CD4-positive, alpha-beta memory T cell (primary cell): ENCODE measurements around the gene THRA. TPM values are rescaled to one million over a fixed set of nuclear protein-coding genes. Genes with fewer than 3 reads are reported as not detected.
"Not testable (repeated sequence)": the region's sequence is repeated elsewhere in the genome, so short reads cannot be mapped to it uniquely, and the experiment has no call there.

Experiments
- CTCF ChIA-PET: fragments of 350-600 bp; sonication (Branson Sonifier 250); formaldehyde crosslinking; loops from one replicate; lab custom pipeline; 2021; ENCODE audit warnings: inconsistent platforms; ENCODE audit not compliant: partially characterized antibody; lab: Charles Lee
- POLR2A ChIA-PET: fragments of 350-600 bp; sonication (Branson Sonifier 250); formaldehyde crosslinking; loops from one replicate; lab custom pipeline; 2021; ENCODE audit not compliant: partially characterized antibody; lab: Charles Lee
- DNase-seq, 5 donors: peaks; one replicate each; pipeline versions ENCODE4 v3.0.0 to v3.0.0-alpha.2; 2020 to 2022; ENCODE audit warnings: mixed read lengths in 1 of 5
- H3K27ac ChIP-seq: one replicate; pipeline ENCODE4 v1.7.0; 2013; ENCODE audit warnings: low read depth, low read length
- H3K27me3 ChIP-seq: 2 replicates; pipeline ENCODE4 v1.7.0; 2013; ENCODE audit warnings: mild to moderate bottlenecking, low read length, moderate library complexity; ENCODE audit not compliant: insufficient read depth
- H3K36me3 ChIP-seq: 2 replicates; pipeline ENCODE4 v1.7.0; 2013; ENCODE audit warnings: mild to moderate bottlenecking, low read length, moderate library complexity; ENCODE audit not compliant: insufficient read depth
- H3K4me1 ChIP-seq: 2 replicates; pipeline ENCODE4 v1.7.0; 2013; ENCODE audit warnings: mild to moderate bottlenecking, low read length, moderate library complexity; ENCODE audit not compliant: insufficient read depth
- H3K4me3 ChIP-seq, 2 donors: one replicate each; pipeline ENCODE4 v1.7.0; 2013; ENCODE audit warnings: low read length in 2 of 2, mild to moderate bottlenecking in 1 of 2
- H3K9me3 ChIP-seq, 2 donors: one replicate each; pipeline ENCODE4 v1.7.0; 2013; ENCODE audit warnings: low read length in 2 of 2, control low read depth in 1 of 2; ENCODE audit not compliant: control insufficient read depth in 1 of 2
- H3K27ac Mint-ChIP-seq, 7 donors: one replicate each; pipeline ENCODE4 v1.8.0; 2020 to 2021; ENCODE audit warnings: mixed read lengths in 7 of 7, mild to moderate bottlenecking in 6 of 7, inconsistent platforms in 3 of 7, moderate library complexity in 3 of 7
- H3K27me3 Mint-ChIP-seq, 2 donors: one replicate each; pipeline ENCODE4 v1.8.0; 2020 to 2021; ENCODE audit warnings: mixed read lengths in 2 of 2
- H3K36me3 Mint-ChIP-seq, 2 donors: one replicate each; pipeline ENCODE4 v1.8.0; 2020 to 2021; ENCODE audit warnings: mixed read lengths in 2 of 2, inconsistent platforms in 1 of 2, mild to moderate bottlenecking in 1 of 2
- H3K4me1 Mint-ChIP-seq, 4 donors: one replicate each; pipeline ENCODE4 v1.8.0; 2020 to 2021; ENCODE audit warnings: mixed read lengths in 4 of 4, mild to moderate bottlenecking in 1 of 4
- H3K4me3 Mint-ChIP-seq, 8 donors: one replicate each; pipeline ENCODE4 v1.8.0; 2020 to 2021; ENCODE audit warnings: mixed read lengths in 8 of 8, mild to moderate bottlenecking in 7 of 8, moderate library complexity in 6 of 8, inconsistent platforms in 3 of 8
- H3K9me3 Mint-ChIP-seq, 8 donors: one replicate each; pipeline ENCODE4 v1.8.0; 2020 to 2021; ENCODE audit warnings: mixed read lengths in 8 of 8, mild to moderate bottlenecking in 5 of 8, inconsistent platforms in 3 of 8, moderate library complexity in 1 of 8
- intact Hi-C: fragments of 100-400 bp; cut with micrococcal nuclease; formaldehyde crosslinking; loops from one replicate; pipeline ENCODE4 v1.15.1; 2023
- polyA plus RNA-seq, 2 donors: library from polyadenylated mRNA; unstranded; fragments of 300-500 nt; fragmentation: Illumina TruSeq; gene quantifications; one replicate each; pipeline ENCODE4 v1.2.3, GENCODE V29; 2021
- total RNA-seq, 2 experiments: library from RNA; stranded (reverse); gene quantifications; one replicate each; pipeline ENCODE4 v1.2.3, GENCODE V29; 2021

THRA gene
- total and polyA plus RNA-seq, 4 experiments from 2014 or later, result 5.8 to 41.3 (median 23.9) TPM

GRCh38 chr17:40129498-40129897 lies 66.7 kb downstream of the THRA start:
- CTCF ChIA-PET, result no interaction called here
- no peaks in the 10 kb centered on the region for H3K27me3 Mint-ChIP-seq
- no peaks in the 10 kb centered on the region for H3K9me3 ChIP-seq
- peaks cover 47% of the 10 kb centered on the region for H3K36me3 ChIP-seq
- no peaks in the 10 kb centered on the region for H3K9me3 Mint-ChIP-seq
- peaks cover 11% of the 10 kb centered on the region for H3K4me1 ChIP-seq
- DNase-seq, result no peak
- POLR2A ChIA-PET, result interaction anchor here (0.6 to 14.4 kb wide), 4 partner anchors 9 to 399 kb away, joined by 3 to 178 read pairs (median 3); partner anchors contain the start of genes CASC3 and MIEN1
- intact Hi-C loops, result no loop called here
- no peak overlapping the region for H3K27ac ChIP-seq
- peaks cover 51 to 72% of the 10 kb centered on the region in 2 donors for H3K36me3 Mint-ChIP-seq
- H3K4me3 Mint-ChIP-seq, result peak overlapping the region in 1 of 8 donors; percentile 18
- no peaks in the 10 kb centered on the region for H3K27me3 ChIP-seq
- peak overlapping the region in 5 of 7 donors; percentile 52 to 65 (median 61) for H3K27ac Mint-ChIP-seq
- H3K4me1 Mint-ChIP-seq, result peaks cover 11 to 18% (median 14%) of the 10 kb centered on the region in 4 donors
- H3K4me3 ChIP-seq, result no peak overlapping the region

- POLR2A ChIA-PET, result interaction anchor here (0.5 to 14.4 kb wide), 3 partner anchors 8 to 18 kb away, joined by 3 to 178 read pairs (median 5); partner anchors contain the start of gene CASC3
- H3K9me3 ChIP-seq, result no peaks in the 10 kb centered on the region
- Mint-ChIP-seq H3K4me1 (peaks cover 7 to 17% (median 11%) of the 10 kb centered on the region in 4 donors), H3K9me3 (no peaks in the 10 kb centered on the region), H3K4me3 (no peak overlapping the region), H3K27me3 (no peaks in the 10 kb centered on the region), H3K36me3 (peaks cover 61 to 80% of the 10 kb centered on the region in 2 donors), H3K27ac (peak overlapping the region; percentile 38 to 89 (median 57))
- no peak for DNase-seq
- peaks cover 2% of the 10 kb centered on the region for H3K4me1 ChIP-seq
- H3K27ac ChIP-seq, result no peak overlapping the region
- peaks cover 57% of the 10 kb centered on the region for H3K36me3 ChIP-seq
- no peak overlapping the region for H3K4me3 ChIP-seq
- intact Hi-C loops, result no loop called here
- CTCF ChIA-PET, result interaction anchor here (1.3 kb wide), 1 partner anchor 17 kb away, joined by 4 read pairs; no protein-coding TSS in a partner anchor
- H3K27me3 ChIP-seq, result no peaks in the 10 kb centered on the region
These were observed 67.7 kb downstream of the THRA start for GRCh38 chr17:40130352-40131042.

GRCh38 chr17:40134184-40134583 lies 71.4 kb downstream of the THRA start:
- Mint-ChIP-seq H3K27me3 (no peaks in the 10 kb centered on the region), H3K9me3 (no peaks in the 10 kb centered on the region), H3K27ac (peak overlapping the region in 6 of 7 donors; percentile 15 to 90 (median 70)), H3K4me1 (peaks cover 5 to 18% (median 9%) of the 10 kb centered on the region in 4 donors), H3K36me3 (peaks cover 55 to 76% of the 10 kb centered on the region in 2 donors), H3K4me3 (no peak overlapping the region)
- ChIA-PET POLR2A (interaction anchor here (1.0 to 3.9 kb wide), 4 partner anchors 11 to 23 kb away, joined by 3 to 34 read pairs (median 4); partner anchors contain the start of gene MSL1), CTCF (interaction anchor here (0.8 to 2.3 kb wide), 6 partner anchors 9 to 59 kb away, joined by 3 to 9 read pairs (median 3); no protein-coding TSS in a partner anchor)
- Histone ChIP-seq H3K36me3 (peaks cover 57% of the 10 kb centered on the region), H3K9me3 (no peaks in the 10 kb centered on the region), H3K4me3 (no peak overlapping the region), H3K27ac (no peak overlapping the region), H3K27me3 (no peaks in the 10 kb centered on the region), H3K4me1 (peaks cover 6% of the 10 kb centered on the region)
- intact Hi-C loops, result no loop called here
- DNase-seq, result no peak

- intact Hi-C loops, result no loop called here
- no peak overlapping the region for H3K4me3 Mint-ChIP-seq
- no peak for DNase-seq
- peak overlapping the region in 6 of 7 donors; percentile 58 to 76 (median 72) for H3K27ac Mint-ChIP-seq
- H3K9me3 ChIP-seq, result no peaks in the 10 kb centered on the region
- H3K36me3 Mint-ChIP-seq, result peaks cover 43 to 72% of the 10 kb centered on the region in 2 donors
- peaks cover 0 to 7% (median 1%) of the 10 kb centered on the region in 8 donors for H3K9me3 Mint-ChIP-seq
- peaks cover 12 to 34% (median 17%) of the 10 kb centered on the region in 4 donors for H3K4me1 Mint-ChIP-seq
- H3K27me3 ChIP-seq, result no peaks in the 10 kb centered on the region
- peaks cover 13% of the 10 kb centered on the region for H3K4me1 ChIP-seq
- peaks cover 41% of the 10 kb centered on the region for H3K36me3 ChIP-seq
- ChIA-PET CTCF (interaction anchor here (2.0 kb wide), 1 partner anchor 22 kb away, joined by 9 read pairs; no protein-coding TSS in a partner anchor), POLR2A (interaction anchor here (3.9 to 5.9 kb wide), 2 partner anchors 11 to 13 kb away, joined by 34 to 178 read pairs; partner anchors contain the start of gene MSL1)
- no peak overlapping the region for H3K4me3 ChIP-seq
- no peaks in the 10 kb centered on the region for H3K27me3 Mint-ChIP-seq
- no peak overlapping the region for H3K27ac ChIP-seq
These were observed 73.1 kb downstream of the THRA start for GRCh38 chr17:40135817-40136216.

GRCh38 chr17:40139566-40140058 lies 76.8 kb downstream of the THRA start:
- Histone ChIP-seq H3K9me3 (no peaks in the 10 kb centered on the region), H3K27me3 (no peaks in the 10 kb centered on the region), H3K4me3 (peak overlapping the region; percentile 25 to 62), H3K4me1 (peaks cover 28% of the 10 kb centered on the region), H3K27ac (peak overlapping the region; percentile 97), H3K36me3 (peaks cover 28% of the 10 kb centered on the region)
- Mint-ChIP-seq H3K27ac (peak overlapping the region; percentile 98 to 100 (median 99)), H3K4me3 (peak overlapping the region; percentile 91 to 98 (median 96)), H3K4me1 (peaks cover 23 to 49% (median 31%) of the 10 kb centered on the region in 4 donors), H3K9me3 (peaks cover 0 to 7% (median 1%) of the 10 kb centered on the region in 8 donors), H3K27me3 (no peaks in the 10 kb centered on the region), H3K36me3 (peaks cover 24 to 50% of the 10 kb centered on the region in 2 donors)
- ChIA-PET CTCF (interaction anchor here (0.9 to 4.7 kb wide), 9 partner anchors 12 to 126 kb away, joined by 3 to 51 read pairs (median 5); partner anchors contain the start of genes MSL1 and NR1D1), POLR2A (interaction anchor here (0.6 to 5.9 kb wide), 23 partner anchors 11 to 1778 kb away, joined by 3 to 178 read pairs (median 6); partner anchors contain the start of genes MED24, MSL1, NR1D1 and RAPGEFL1)
- intact Hi-C loops, result loop anchor here (1.0 to 2.0 kb wide), 5 partner anchors 17 to 85 kb away; partner anchors contain the start of gene MED24
- DNase-seq, result no peak

GRCh38 chr17:40143166-40143565 lies 80.4 kb downstream of the THRA start:
- ChIA-PET CTCF (interaction anchor here (0.9 to 1.5 kb wide), 7 partner anchors 9 to 88 kb away, joined by 3 to 5 read pairs (median 3); no protein-coding TSS in a partner anchor), POLR2A (interaction anchor here (1.5 to 4.3 kb wide), 2 partner anchors 30 to 45 kb away, joined by 7 to 70 read pairs; partner anchors contain the start of gene NR1D1)
- H3K27me3 Mint-ChIP-seq, H3K9me3 Mint-ChIP-seq, H3K27ac ChIP-seq, H3K27me3 ChIP-seq, intact Hi-C loops, DNase-seq, H3K4me3 Mint-ChIP-seq, H3K9me3 ChIP-seq, H3K4me3 ChIP-seq: not testable (repeated sequence)
- Histone ChIP-seq H3K36me3 (peaks cover 18% of the 10 kb centered on the region), H3K4me1 (peaks cover 38% of the 10 kb centered on the region)
- Mint-ChIP-seq H3K4me1 (peaks cover 33 to 56% (median 46%) of the 10 kb centered on the region in 4 donors), H3K36me3 (peaks cover 26 to 46% of the 10 kb centered on the region in 2 donors), H3K27ac (peak overlapping the region in 1 of 7 donors; percentile 24)
